Measurements from ENCODE around the gene MCC.

MCC gene

GRCh38 chr5:113050721-113051382 is 437.4 kb downstream of the MCC start:
- no peak overlapping the region for H3K27ac Mint-ChIP-seq
- no peaks in the 10 kb centered on the region for H3K9me3 Mint-ChIP-seq
- peaks cover 5% of the 10 kb centered on the region for H3K4me1 Mint-ChIP-seq (ENCODE audit: low read depth)
- H3K4me3 Mint-ChIP-seq, result no peak overlapping the region
- H3K36me3 Mint-ChIP-seq (ENCODE audit: low read depth), result no peaks in the 10 kb centered on the region
- H3K27me3 Mint-ChIP-seq, result no peaks in the 10 kb centered on the region

GRCh38 chr5:113048931-113049330 is 439.3 kb downstream of the MCC start:
- no peaks in the 10 kb centered on the region for H3K27me3 Mint-ChIP-seq

GRCh38 chr5:113047733-113048652 is 440.3 kb downstream of the MCC start:
- Mint-ChIP-seq H3K27me3 (no peaks in the 10 kb centered on the region), H3K4me1 (ENCODE audit: low read depth) (peaks cover 5% of the 10 kb centered on the region), H3K9me3 (no peaks in the 10 kb centered on the region), H3K27ac (no peak overlapping the region), H3K36me3 (ENCODE audit: low read depth) (no peaks in the 10 kb centered on the region), H3K4me3 (no peak overlapping the region)

More at GRCh38 chr5:113048931-113049330, 439.3 kb downstream of the MCC start:
- Mint-ChIP-seq H3K4me1 (ENCODE audit: low read depth) (peaks cover 5% of the 10 kb centered on the region), H3K9me3 (no peaks in the 10 kb centered on the region), H3K27ac (no peak overlapping the region), H3K4me3 (no peak overlapping the region), H3K36me3 (ENCODE audit: low read depth) (no peaks in the 10 kb centered on the region)

GRCh38 chr5:113047234-113047633 is 441.0 kb downstream of the MCC start:
- H3K27me3 Mint-ChIP-seq, result no peaks in the 10 kb centered on the region

GRCh38 chr5:113044776-113045465 is 443.3 kb downstream of the MCC start:
- Mint-ChIP-seq H3K9me3 (no peaks in the 10 kb centered on the region), H3K4me1 (ENCODE audit: low read depth) (no peaks in the 10 kb centered on the region), H3K27ac (no peak overlapping the region), H3K27me3 (no peaks in the 10 kb centered on the region), H3K4me3 (no peak overlapping the region), H3K36me3 (ENCODE audit: low read depth) (no peaks in the 10 kb centered on the region)

More at GRCh38 chr5:113047234-113047633, 441.0 kb downstream of the MCC start:
- H3K4me3 Mint-ChIP-seq, result no peak overlapping the region
- no peaks in the 10 kb centered on the region for H3K36me3 Mint-ChIP-seq (ENCODE audit: low read depth)
- peaks cover 5% of the 10 kb centered on the region for H3K4me1 Mint-ChIP-seq (ENCODE audit: low read depth)
- no peak overlapping the region for H3K27ac Mint-ChIP-seq
- no peaks in the 10 kb centered on the region for H3K9me3 Mint-ChIP-seq

- H3K4me3 Mint-ChIP-seq, result no peak overlapping the region
- no peaks in the 10 kb centered on the region for H3K27me3 Mint-ChIP-seq
- H3K4me1 Mint-ChIP-seq (ENCODE audit: low read depth), result no peaks in the 10 kb centered on the region
Measured at GRCh38 chr5:113043491-113043931, 444.7 kb downstream of the MCC start.

GRCh38 chr5:113042491-113043243 is 445.6 kb downstream of the MCC start:
- no peaks in the 10 kb centered on the region for H3K4me1 Mint-ChIP-seq (ENCODE audit: low read depth)
- no peaks in the 10 kb centered on the region for H3K36me3 Mint-ChIP-seq (ENCODE audit: low read depth)
- no peak overlapping the region for H3K4me3 Mint-ChIP-seq
- H3K27me3 Mint-ChIP-seq, result no peaks in the 10 kb centered on the region
- no peak overlapping the region for H3K27ac Mint-ChIP-seq
- no peaks in the 10 kb centered on the region for H3K9me3 Mint-ChIP-seq

More at GRCh38 chr5:113043491-113043931, 444.7 kb downstream of the MCC start:
- H3K27ac Mint-ChIP-seq, result no peak overlapping the region
- no peaks in the 10 kb centered on the region for H3K9me3 Mint-ChIP-seq
- no peaks in the 10 kb centered on the region for H3K36me3 Mint-ChIP-seq (ENCODE audit: low read depth)

- Mint-ChIP-seq H3K9me3 (no peaks in the 10 kb centered on the region), H3K27ac (no peak overlapping the region), H3K4me1 (ENCODE audit: low read depth) (no peaks in the 10 kb centered on the region), H3K36me3 (ENCODE audit: low read depth) (no peaks in the 10 kb centered on the region), H3K27me3 (no peaks in the 10 kb centered on the region), H3K4me3 (no peak overlapping the region)
Measured at GRCh38 chr5:113040672-113041260, 447.5 kb downstream of the MCC start.

GRCh38 chr5:113039934-113040285 is 448.3 kb downstream of the MCC start:
- H3K4me1 Mint-ChIP-seq (ENCODE audit: low read depth), result no peaks in the 10 kb centered on the region
- no peaks in the 10 kb centered on the region for H3K27me3 Mint-ChIP-seq
- H3K9me3 Mint-ChIP-seq, result no peaks in the 10 kb centered on the region
- H3K4me3 Mint-ChIP-seq, result no peak overlapping the region
- H3K36me3 Mint-ChIP-seq (ENCODE audit: low read depth), result no peaks in the 10 kb centered on the region
- no peak overlapping the region for H3K27ac Mint-ChIP-seq

GRCh38 chr5:113039229-113039933 is 448.9 kb downstream of the MCC start:
- Mint-ChIP-seq H3K36me3 (ENCODE audit: low read depth) (no peaks in the 10 kb centered on the region), H3K27me3 (no peaks in the 10 kb centered on the region), H3K9me3 (no peaks in the 10 kb centered on the region), H3K4me3 (no peak overlapping the region), H3K27ac (no peak overlapping the region), H3K4me1 (ENCODE audit: low read depth) (no peaks in the 10 kb centered on the region)

- Mint-ChIP-seq H3K27ac (no peak overlapping the region), H3K36me3 (ENCODE audit: low read depth) (no peaks in the 10 kb centered on the region)
Measured at GRCh38 chr5:113038714-113039113, 449.5 kb downstream of the MCC start.

GRCh38 chr5:113038136-113038535 is 450.1 kb downstream of the MCC start:
- Mint-ChIP-seq H3K4me3 (no peak overlapping the region), H3K36me3 (ENCODE audit: low read depth) (no peaks in the 10 kb centered on the region), H3K9me3 (no peaks in the 10 kb centered on the region), H3K27ac (no peak overlapping the region), H3K4me1 (ENCODE audit: low read depth) (no peaks in the 10 kb centered on the region), H3K27me3 (no peaks in the 10 kb centered on the region)

More at GRCh38 chr5:113038714-113039113, 449.5 kb downstream of the MCC start:
- Mint-ChIP-seq H3K4me3 (no peak overlapping the region), H3K27me3 (no peaks in the 10 kb centered on the region), H3K4me1 (ENCODE audit: low read depth) (no peaks in the 10 kb centered on the region), H3K9me3 (no peaks in the 10 kb centered on the region)

GRCh38 chr5:113036826-113037225 is 451.4 kb downstream of the MCC start:
- no peaks in the 10 kb centered on the region for H3K27me3 Mint-ChIP-seq
- H3K27ac Mint-ChIP-seq, result no peak overlapping the region
- H3K4me3 Mint-ChIP-seq, result no peak overlapping the region
- peaks cover 4% of the 10 kb centered on the region for H3K4me1 Mint-ChIP-seq (ENCODE audit: low read depth)
- no peaks in the 10 kb centered on the region for H3K36me3 Mint-ChIP-seq (ENCODE audit: low read depth)
- no peaks in the 10 kb centered on the region for H3K9me3 Mint-ChIP-seq

GRCh38 chr5:113036321-113036720 is 451.9 kb downstream of the MCC start:
- Mint-ChIP-seq H3K4me3 (no peak overlapping the region), H3K36me3 (ENCODE audit: low read depth) (no peaks in the 10 kb centered on the region)

More at GRCh38 chr5:113036321-113036720, 451.9 kb downstream of the MCC start:
- Mint-ChIP-seq H3K27ac (no peak overlapping the region), H3K4me1 (ENCODE audit: low read depth) (peaks cover 4% of the 10 kb centered on the region), H3K27me3 (no peaks in the 10 kb centered on the region), H3K9me3 (no peaks in the 10 kb centered on the region)
